PC-3 (cell line): ENCODE results near the gene BCAN. TPM values are rescaled to one million over a fixed set of nuclear protein-coding genes. Genes with fewer than 3 reads are reported as not detected.

ENCODE experiments used
- ATAC-seq: fragments of 200-7000 bp; cut with Tn5 transposase; 2 replicates; pipeline ENCODE4 v1.9.1; 2020; ENCODE audit warnings: mild to moderate bottlenecking, moderate library complexity
- BruUV-seq: library from RNA; stranded (reverse); fragments of 400-500 nt; replicated peaks from 2 replicates; lab custom pipeline; 2021; lab: Mats Ljungman, UMichigan
- CTCF ChIA-PET: fragments of 300-600 bp; sonication (Branson Sonifier 250); formaldehyde crosslinking; loops from one replicate; lab custom pipeline; 2022; ENCODE audit warnings: antibody characterized with exemption; lab: Charles Lee
- POLR2A ChIA-PET: fragments of 300-600 bp; sonication (Branson Sonifier 250); formaldehyde crosslinking; loops from one replicate; lab custom pipeline; 2022; ENCODE audit warnings: antibody characterized with exemption; ENCODE audit not compliant: unreplicated experiment; lab: Charles Lee
- DNase-seq: peaks from one replicate; pipeline ENCODE4 v3.0.0-alpha.2; 2015
- H2AFZ ChIP-seq: fragments of 300-600 bp; sonication (generic); 2 replicates; pipeline ENCODE4 v1.6.0; 2016; ENCODE audit warnings: antibody characterized with exemption, low read length
- H3F3A ChIP-seq: fragments of 300-600 bp; sonication (generic); one replicate; pipeline ENCODE4 v1.6.0; 2017; ENCODE audit warnings: antibody characterized with exemption, low read length, control low read depth, mild to moderate bottlenecking; ENCODE audit not compliant: unreplicated experiment
- H3K27ac ChIP-seq: fragments of 300-600 bp; sonication (generic); 2 replicates; pipeline ENCODE4 v1.5.1; 2016; ENCODE audit warnings: mild to moderate bottlenecking, low read length
- H3K27me3 ChIP-seq: fragments of 300-600 bp; sonication (generic); 2 replicates; pipeline ENCODE4 v1.6.1; 2016; ENCODE audit warnings: low read length, mixed read lengths
- H3K36me3 ChIP-seq: fragments of 300-600 bp; sonication (generic); 2 replicates; pipeline ENCODE4 v1.6.1; 2016; ENCODE audit warnings: low read depth, mixed run types, low read length, mixed read lengths
- H3K4me1 ChIP-seq: fragments of 300-600 bp; sonication (generic); 2 replicates; pipeline ENCODE4 v1.5.1; 2016; ENCODE audit warnings: low read length; ENCODE audit not compliant: insufficient read depth
- H3K4me2 ChIP-seq: fragments of 300-600 bp; sonication (generic); 2 replicates; pipeline ENCODE4 v1.6.0; 2016; ENCODE audit warnings: low read length
- H3K4me3 ChIP-seq: fragments of 300-600 bp; sonication (generic); 2 replicates; pipeline ENCODE4 v1.5.1; 2016; ENCODE audit warnings: mild to moderate bottlenecking, low read length, mixed read lengths
- H3K79me2 ChIP-seq: fragments of 300-600 bp; sonication (generic); 2 replicates; pipeline ENCODE4 v1.6.1; 2017; ENCODE audit warnings: low read length, mixed read lengths
- H3K9ac ChIP-seq: fragments of 300-600 bp; sonication (generic); 2 replicates; pipeline ENCODE4 v1.6.0; 2016; ENCODE audit warnings: mild to moderate bottlenecking, low read length
- H3K9me2 ChIP-seq: fragments of 300-600 bp; sonication (generic); replicated peaks from 2 replicates; pipeline ENCODE4 v1.6.1; 2016; ENCODE audit warnings: mixed run types, low read length, mixed read lengths
- H3K9me3 ChIP-seq: fragments of 300-600 bp; sonication (generic); 2 replicates; pipeline ENCODE4 v1.6.1; 2016; ENCODE audit warnings: low read length, mixed read lengths
- H4K20me1 ChIP-seq: fragments of 300-600 bp; sonication (generic); 2 replicates; pipeline ENCODE4 v1.6.1; 2016; ENCODE audit warnings: low read length, mixed read lengths
- CTCF ChIP-seq: fragments of 300-600 bp; sonication (generic); conservative IDR thresholded peaks from 2 replicates; pipeline ENCODE4 v1.5.1; 2017; ENCODE audit warnings: antibody characterized with exemption, low read depth, mild to moderate bottlenecking, low read length
- EZH2 ChIP-seq: fragments of 300-600 bp; sonication (generic); IDR thresholded peaks from one replicate; pipeline ENCODE4 v1.6.1; 2017; ENCODE audit warnings: antibody characterized with exemption, mild to moderate bottlenecking, low read length; ENCODE audit not compliant: unreplicated experiment
- EZH2phosphoT487 ChIP-seq: fragments of 300-600 bp; sonication (generic); IDR thresholded peaks from 2 replicates; pipeline ENCODE4 v1.6.1; 2018; ENCODE audit warnings: mild to moderate bottlenecking, antibody characterized with exemption, low read length, borderline replicate concordance
- intact Hi-C: fragments of 100-400 bp; cut with micrococcal nuclease; formaldehyde crosslinking; loops from 2 replicates; pipeline ENCODE4 v1.9.0; 2023
- total RNA-seq: library from RNA; depleted of rRNA; stranded (reverse); fragments of >200 nt; gene quantifications from 2 replicates; pipeline ENCODE4 v1.2.3, GENCODE V29; 2014

BCAN gene
- total RNA-seq, 1 experiment from 2014 or later: not detected

- H3K27ac ChIP-seq: no peak within 1 kb of the TSS
- H3K36me3 ChIP-seq: 0 out of 2 replicates have a peak, but pooled peaks cover 3% of the 10 kb centered on the region
- DNase-seq (peak; percentile 76), ATAC-seq (peak; percentile 75)
- no peaks in the 10 kb centered on the region for H3K9me2 ChIP-seq
- peak within 1 kb of the TSS; percentile 64 for H3K4me3 ChIP-seq
- H3K4me2 ChIP-seq: peak within 1 kb of the TSS; percentile 93
- peak within 1 kb of the TSS; percentile 67 for H3K9ac ChIP-seq
- TF ChIP-seq CTCF (no peak), EZH2 (no peak), EZH2phosphoT487 (no peak)
- peak within 1 kb of the TSS; percentile 84 for H2AFZ ChIP-seq
- H4K20me1 ChIP-seq: no peaks in the 10 kb centered on the region
- H3K4me1 ChIP-seq: peaks cover 28% of the 10 kb centered on the region
- POLR2A ChIA-PET: interaction anchor here (0.5 to 1.1 kb wide), 5 partner anchors 14 to 28 kb away, joined by 3 to 18 read pairs (median 8); no protein-coding TSS in a partner anchor
- peaks cover 20% of the 10 kb centered on the region for H3K79me2 ChIP-seq
- H3K9me3 ChIP-seq: no peaks in the 10 kb centered on the region
- TSS peak; percentile 32 for BruUV-seq
- CTCF ChIA-PET: interaction anchor here (0.6 to 3.4 kb wide), 8 partner anchors 12 to 257 kb away, joined by 3 to 37 read pairs (median 6); partner anchors contain the start of genes ISG20L2, METTL25B and MRPL24
- H3F3A ChIP-seq: no peaks in the 10 kb centered on the region
- no peaks in the 10 kb centered on the region for H3K27me3 ChIP-seq
- intact Hi-C loops: loop anchor here (1.0 kb wide), 1 partner anchor 17 kb away; no protein-coding TSS in a partner anchor
Observed at GRCh38 chr1:156676820-156677615, 35.1 kb downstream of the BCAN start, which contains the start of gene NES. TSS of gene NES (minus strand) at chr1:156677407. CDS start at chr1:156677264, 143 bp downstream.

DNA sequence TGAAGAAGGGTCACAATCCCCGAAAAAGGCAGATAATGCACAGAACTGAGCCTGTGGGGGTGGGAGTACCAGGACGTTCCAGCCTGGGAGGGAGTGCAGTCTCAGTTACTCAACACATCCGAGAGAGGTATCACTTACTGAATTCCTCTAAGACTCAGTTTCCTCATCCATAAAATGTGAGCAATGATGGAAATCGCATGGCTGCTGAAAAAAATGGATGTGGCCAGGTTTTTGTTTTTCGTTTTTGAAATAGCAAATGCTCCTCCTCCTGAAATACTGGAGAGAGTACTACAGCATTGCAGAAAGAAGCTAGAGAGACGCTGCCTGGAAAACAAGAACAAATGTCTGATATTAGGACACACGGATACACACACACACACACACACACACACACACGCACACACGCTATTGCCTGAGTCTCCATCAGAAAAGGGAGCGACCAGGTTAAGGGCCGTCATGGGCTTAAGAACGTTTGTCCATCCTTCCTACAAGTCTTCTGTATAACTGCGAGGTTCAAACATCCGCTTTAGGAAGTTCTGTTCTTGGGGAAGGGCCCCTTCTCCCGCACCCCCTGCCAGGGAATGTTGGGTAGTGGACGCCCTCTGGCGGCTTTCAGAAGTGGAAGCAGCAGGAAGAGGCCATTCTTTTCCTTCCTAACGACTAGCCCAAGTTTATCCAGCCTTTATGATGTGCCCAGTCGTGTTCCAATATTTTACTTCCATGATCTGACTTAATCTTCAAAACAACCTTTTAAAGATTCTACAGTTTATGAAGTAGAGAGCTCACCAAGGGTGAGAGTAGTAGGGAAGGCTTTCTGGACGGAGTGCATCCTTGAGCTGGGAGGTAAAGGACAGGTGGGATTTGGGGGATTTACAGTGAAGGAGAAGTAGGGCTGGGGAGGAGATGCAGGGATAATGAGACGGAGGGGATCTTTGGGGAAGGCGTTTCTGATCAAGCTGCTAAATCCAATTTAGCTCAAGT lies 36.0 kb downstream of the BCAN start:
- H3K9me3 ChIP-seq: no peaks in the 10 kb centered on the region
- ChIA-PET CTCF (interaction anchor here (0.6 to 3.4 kb wide), 7 partner anchors 11 to 51 kb away, joined by 3 to 37 read pairs (median 6); partner anchors contain the start of genes ISG20L2 and METTL25B), POLR2A (interaction anchor here (1.1 kb wide), 1 partner anchor 16 kb away, joined by 8 read pairs; no protein-coding TSS in a partner anchor)
- peak; percentile 75 for DNase-seq
- no TSS peak for BruUV-seq
- no peaks in the 10 kb centered on the region for H3F3A ChIP-seq
- peaks cover 28% of the 10 kb centered on the region for H3K4me1 ChIP-seq
- 0 out of 2 replicates have a peak, but pooled peaks cover 3% of the 10 kb centered on the region for H3K36me3 ChIP-seq
- H3K4me3 ChIP-seq: peak overlapping the region; percentile 64
- TF ChIP-seq CTCF: peak; percentile 99
- no peak for TF ChIP-seq EZH2
- no peak for TF ChIP-seq EZH2phosphoT487
- H3K9ac ChIP-seq: peak overlapping the region; percentile 7; the same call in 1 of the 2 replicates
- intact Hi-C loops: loop anchor here (1.0 kb wide), 2 partner anchors 18 to 51 kb away; no protein-coding TSS in a partner anchor
- peak; percentile 53 for ATAC-seq
- H2AFZ ChIP-seq: peak overlapping the region; percentile 84
- no peaks in the 10 kb centered on the region for H3K27me3 ChIP-seq
- H3K4me2 ChIP-seq: peak overlapping the region; percentile 93
- no peaks in the 10 kb centered on the region for H4K20me1 ChIP-seq
- H3K79me2 ChIP-seq: peaks cover 20% of the 10 kb centered on the region
- no peaks in the 10 kb centered on the region for H3K9me2 ChIP-seq
- H3K27ac ChIP-seq: no peak overlapping the region
